Upper lobe of left lung (tissue), 4 donors: ENCODE data around the gene CCDC13.

ENCODE experiments used
- CTCF ChIP-seq, 6 experiments: fragments of 450-650 bp in 4 of 6; fragments of 200-600 bp in 2 of 6; sonication (generic) in 2 of 6; IDR thresholded peaks; one replicate each; pipeline ENCODE4 v1.5.1; 2016 to 2019; ENCODE audit warnings: antibody characterized with exemption in 6 of 6
- EP300 ChIP-seq, 4 donors: sonication (generic); formaldehyde crosslinking; IDR thresholded peaks; one replicate each; pipeline ENCODE4 v1.5.1; 2017; ENCODE audit warnings: antibody characterized with exemption in 4 of 4, control low read depth in 2 of 4
- POLR2A ChIP-seq, 4 donors: fragments of 450-650 bp; IDR thresholded peaks; one replicate each; pipeline ENCODE4 v1.5.1; 2016 to 2017; ENCODE audit warnings: antibody characterized with exemption in 4 of 4, mild to moderate bottlenecking in 2 of 4
- POLR2AphosphoS5 ChIP-seq, 2 donors: sonication (generic); formaldehyde crosslinking; IDR thresholded peaks; one replicate each; pipeline ENCODE4 v1.5.1; 2017; ENCODE audit warnings: antibody characterized with exemption in 2 of 2

- TF ChIP-seq CTCF (IDR thresholded peaks at IDR 0.05), result no peak
- TF ChIP-seq POLR2AphosphoS5 (IDR thresholded peaks at IDR 0.05), result no peak
- TF ChIP-seq POLR2A (IDR thresholded peaks at IDR 0.05), result no peak
- no peak for TF ChIP-seq EP300 (IDR thresholded peaks at IDR 0.05)
Observed at GRCh38 chr3:42742688-42743087, 30.4 kb downstream of the CCDC13 start.
